Measurements from ENCODE around the gene DNASE1L3. TPM values are rescaled to one million over a fixed set of nuclear protein-coding genes. Genes with fewer than 3 reads are reported as not detected.

The DNASE1L3 gene
- total and polyA plus RNA-seq, 2 of the 13 experiments (the other 11 are each of a cell fraction or from before 2014, with no cell fraction given) = 0.86 to 1.7 TPM

GRCh38 chr3:58175437-58176184, 35.2 kb downstream of the DNASE1L3 start (continued):
- no peak for TF ChIP-seq PRDM4 (CRISPR knock-in tag; IDR thresholded peaks at IDR 0.05; ENCODE audit: borderline replicate concordance)
- no peak for TF ChIP-seq CEBPB (IDR thresholded peaks at IDR 0.05; ENCODE audit: borderline replicate concordance, low read depth, low read length)
- TF ChIP-seq ZEB1 (IDR thresholded peaks at IDR 0.05; ENCODE audit: insufficient replicate concordance, low read depth) = peak; percentile 72
- peak; percentile 57 for TF ChIP-seq IKZF5 (CRISPR knock-in tag; IDR thresholded peaks at IDR 0.05)
- TF ChIP-seq CHD2 (IDR thresholded peaks at IDR 0.05; ENCODE audit: low read depth, low read length) = no peak
- peak; percentile 62; the same call in 1 of the 2 replicates for TF ChIP-seq TBX3 (IDR thresholded peaks at IDR 0.05; ENCODE audit: borderline replicate concordance)
- TF ChIP-seq ZNF740 (CRISPR knock-in tag; IDR thresholded peaks at IDR 0.05) = 0 out of 2 replicates have a peak, but pooled peaks have one; percentile 45
- TF ChIP-seq KDM6A (CRISPR knock-in tag; IDR thresholded peaks at IDR 0.05; ENCODE audit: low read depth) = peak; percentile 89
- TF ChIP-seq ZNF292 (CRISPR knock-in tag; IDR thresholded peaks at IDR 0.05; ENCODE audit: borderline replicate concordance, low read depth) = peak; percentile 80; the same call in 1 of the 2 replicates
- TF ChIP-seq ZNF761 (CRISPR knock-in tag; conservative IDR thresholded peaks at IDR 0.05) = peak; percentile 44; the same call in 1 of the 2 replicates
- peak; percentile 87; the same call in 1 of the 2 replicates for TF ChIP-seq ZNF788 (CRISPR knock-in tag; IDR thresholded peaks at IDR 0.05; ENCODE audit: borderline replicate concordance)
- TF ChIP-seq SIX4 (CRISPR knock-in tag; IDR thresholded peaks at IDR 0.05) = peak; percentile 63
- TF ChIP-seq ZMYM3 (CRISPR knock-in tag; IDR thresholded peaks at IDR 0.05) = peak; percentile 57
- no peak for TF ChIP-seq KMT2B (CRISPR knock-in tag; IDR thresholded peaks at IDR 0.05)
- TF ChIP-seq SOX5 (CRISPR knock-in tag; IDR thresholded peaks at IDR 0.05; ENCODE audit: borderline replicate concordance) = peak; percentile 97
- peak; percentile 96 for TF ChIP-seq GATAD2A (CRISPR knock-in tag; IDR thresholded peaks at IDR 0.05)
- TF ChIP-seq ZNF496 (CRISPR knock-in tag; IDR thresholded peaks at IDR 0.05; ENCODE audit: insufficient replicate concordance) = no peak
- 0 out of 2 replicates have a peak, but pooled peaks have one; percentile 37 for TF ChIP-seq THAP11 (CRISPR knock-in tag; IDR thresholded peaks at IDR 0.05)
- 0 out of 2 replicates have a peak, but pooled peaks have one; percentile 41 for TF ChIP-seq ZNF547 (CRISPR knock-in tag; IDR thresholded peaks at IDR 0.05)
- TF ChIP-seq MTERF4 (CRISPR knock-in tag; IDR thresholded peaks at IDR 0.05) = no peak
